Stimulated activated CD4-positive, alpha-beta T cell treated with anti-CD3 and anti-CD28 coated beads, Interleukin-1b, Interleukin-23, amount 100 ng/mL, for 48 hours (primary cell): ENCODE data around the gene ISLR.
"Not testable (repeated sequence)": the region's sequence is repeated elsewhere in the genome, so short reads cannot be mapped to it uniquely, and the experiment has no call there.

Source experiments
- DNase-seq: peaks from one replicate; pipeline ENCODE4 v3.0.0-alpha.2; 2020

ISLR gene

DNA sequence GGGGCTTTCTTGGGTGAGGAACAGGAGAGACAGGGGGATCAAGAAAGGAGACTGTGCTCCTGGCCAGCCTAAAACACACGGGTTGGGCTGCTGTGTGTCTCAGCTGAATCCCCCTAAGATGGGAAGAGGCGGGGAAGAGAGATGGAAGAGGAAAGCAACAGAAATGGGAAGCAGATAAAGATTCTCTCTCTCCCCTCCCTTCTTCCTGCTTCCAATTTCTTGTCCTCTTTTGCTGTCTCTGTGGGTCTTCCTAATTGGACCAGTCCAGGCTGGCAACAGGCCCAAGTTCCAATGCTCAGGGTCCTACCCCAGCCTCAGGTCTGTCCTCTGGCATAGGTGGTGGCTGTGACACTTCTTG lies 36.0 kb upstream of the ISLR start:
- DNase-seq, result no peak

DNA sequence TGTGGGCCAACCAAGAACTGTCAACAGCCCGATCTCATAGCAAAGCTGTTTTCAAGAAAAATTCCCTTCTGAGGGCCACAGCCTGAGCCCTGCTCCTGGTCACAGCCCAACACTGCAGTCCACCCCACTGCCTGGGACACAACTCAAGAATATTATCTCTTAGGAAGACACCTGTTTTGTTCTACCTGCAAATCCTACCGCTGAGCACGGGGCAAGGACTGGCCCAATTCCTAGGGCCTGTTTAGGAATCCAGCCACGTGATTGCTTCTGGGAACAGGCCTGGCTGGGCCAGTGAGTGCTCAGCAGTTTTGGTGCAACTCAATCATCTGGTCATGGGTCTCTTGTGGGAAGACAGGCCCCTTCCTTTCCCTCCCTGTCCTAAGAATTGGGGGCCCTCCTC lies 34.9 kb upstream of the ISLR start:
- DNase-seq, result no peak

- DNase-seq, result no peak
These were observed 31.9 kb upstream of the ISLR start for GRCh38 chr15:74141591-74141990.

DNA sequence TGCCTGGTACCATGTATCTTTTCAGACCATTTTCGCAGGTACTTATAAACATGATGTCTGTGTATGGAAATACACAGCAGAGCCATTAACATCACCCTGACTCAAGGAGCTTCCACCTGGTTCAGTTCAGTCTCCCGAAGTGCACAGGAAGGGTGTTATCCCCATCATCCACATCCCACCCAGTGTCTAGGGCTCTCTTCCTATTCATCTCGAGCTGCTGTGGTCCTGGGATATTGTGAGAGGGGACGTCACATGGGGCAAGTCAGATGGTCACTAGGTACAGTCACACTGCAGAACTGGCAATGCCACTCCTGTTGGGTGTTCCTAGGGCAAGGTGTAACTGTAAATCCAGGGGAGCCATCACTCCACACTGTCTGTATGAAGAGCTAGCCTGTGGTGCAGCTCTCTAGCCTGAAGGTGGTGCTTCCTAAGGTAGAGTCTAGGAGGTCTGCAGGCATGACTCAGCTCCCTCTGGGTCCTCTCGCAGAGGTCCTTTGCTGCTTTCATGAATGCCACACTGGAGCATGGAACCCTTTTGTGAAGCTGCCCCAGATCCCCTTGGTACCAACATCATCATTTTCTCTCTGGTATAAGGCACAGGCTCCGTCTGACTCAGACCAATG lies 29.2 kb upstream of the ISLR start:
- no peak for DNase-seq

DNA sequence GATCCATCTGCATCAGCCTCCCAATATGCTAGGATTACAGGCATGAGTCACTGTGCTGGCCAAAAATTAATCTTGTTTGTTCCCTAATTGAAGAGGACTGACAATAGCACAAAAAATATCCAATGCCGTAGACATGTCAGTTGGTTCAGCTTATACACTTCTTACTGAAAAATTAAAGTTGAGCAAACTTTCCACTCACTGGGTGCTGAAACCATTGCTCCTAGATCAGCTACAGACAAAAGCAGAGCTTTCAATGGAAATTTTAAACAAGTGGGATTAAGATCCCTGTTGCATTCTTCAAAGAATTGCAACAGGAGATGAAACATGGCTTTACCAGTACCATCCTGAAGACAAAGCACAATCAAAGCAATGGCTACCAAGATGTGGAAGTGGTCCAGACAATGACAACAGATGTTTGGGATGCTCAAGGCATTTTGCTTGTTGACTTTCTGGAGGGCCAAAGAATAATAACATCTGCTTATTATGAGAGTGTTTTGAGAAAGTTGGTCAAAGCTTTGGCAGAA lies 27.2 kb upstream of the ISLR start:
- no peak for DNase-seq

GRCh38 chr15:74147051-74147450 lies 26.5 kb upstream of the ISLR start:
- no peak for DNase-seq

GRCh38 chr15:74155766-74156417 lies 17.6 kb upstream of the ISLR start:
- no peak for DNase-seq

DNA sequence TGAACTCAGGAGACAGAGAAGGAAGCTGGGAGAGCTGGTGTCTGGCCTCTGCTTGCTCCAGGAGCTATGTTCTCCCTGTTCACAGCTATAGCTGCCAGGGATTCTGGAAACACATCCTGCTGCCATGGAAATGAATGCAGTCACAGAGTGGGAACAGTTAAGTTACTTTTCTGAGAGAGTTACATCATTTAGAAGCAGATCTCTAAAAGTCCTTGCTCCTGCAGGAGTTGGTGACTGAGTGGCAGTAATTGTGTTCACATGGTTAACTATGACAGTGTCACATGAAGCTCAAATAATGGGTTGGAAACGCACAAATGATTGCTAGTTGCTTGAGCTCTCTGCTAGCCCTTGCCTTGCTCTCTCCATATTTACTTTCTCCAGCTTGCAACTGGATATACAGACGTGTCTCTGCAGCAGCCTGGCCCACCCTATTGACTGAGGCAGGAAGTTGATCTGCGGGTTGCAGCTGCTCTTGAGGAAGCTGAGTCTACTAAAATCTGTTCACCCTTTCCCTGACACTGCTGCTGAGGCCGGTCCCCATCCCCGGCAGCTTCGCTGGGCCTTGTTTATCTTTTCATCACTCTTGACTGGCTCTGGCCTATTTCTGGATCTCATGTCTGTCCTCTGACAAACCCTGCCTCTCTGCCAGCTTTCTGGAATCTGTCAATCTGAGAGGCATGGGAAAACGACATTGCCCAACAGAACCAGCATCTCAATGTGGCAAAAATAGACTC lies 16.7 kb upstream of the ISLR start:
- no peak for DNase-seq

DNA sequence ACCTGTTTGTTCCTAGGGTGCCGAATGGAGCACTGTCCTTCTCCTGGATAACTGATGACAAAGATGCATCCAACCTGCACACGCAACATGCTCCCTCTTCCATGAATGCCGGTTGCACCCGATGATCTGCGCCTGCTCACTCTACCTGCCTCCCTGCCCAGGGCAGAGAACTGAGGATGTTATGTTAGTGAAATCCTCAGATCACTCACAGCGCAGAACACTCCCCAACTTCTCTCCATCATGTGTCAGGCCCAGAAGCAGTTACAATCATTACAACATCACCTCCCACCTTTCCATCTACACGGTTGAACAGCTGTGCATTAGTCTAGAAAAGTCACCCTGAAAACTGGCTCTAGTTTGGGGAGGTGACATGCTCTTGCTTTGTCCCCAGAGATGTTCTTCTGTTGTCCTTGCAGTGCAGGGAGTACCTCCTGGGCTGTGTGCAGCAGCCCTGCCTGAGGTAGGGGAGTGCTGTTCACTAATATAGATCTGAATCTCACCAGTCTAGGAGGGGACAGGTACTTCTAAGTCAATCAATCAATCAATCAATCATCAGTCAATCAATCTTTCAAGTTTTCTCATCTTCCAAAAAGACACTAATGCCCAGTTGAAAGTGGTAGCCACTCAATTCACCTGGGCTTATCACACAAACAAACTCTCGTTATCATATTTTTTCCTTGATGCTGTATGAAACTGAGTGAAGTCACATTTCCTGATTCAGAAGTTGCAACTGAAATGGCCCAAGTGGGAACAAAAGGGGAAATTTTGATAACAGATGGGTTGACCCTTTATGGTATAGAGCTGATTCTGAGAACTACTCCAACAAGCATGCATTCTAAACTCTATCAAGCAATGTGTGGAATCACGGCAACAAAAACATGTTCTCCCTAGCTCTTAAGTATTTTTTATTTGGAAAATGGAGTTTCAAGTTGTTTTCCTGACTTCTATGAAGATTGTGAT lies 15.4 kb upstream of the ISLR start:
- no peak for DNase-seq

DNA sequence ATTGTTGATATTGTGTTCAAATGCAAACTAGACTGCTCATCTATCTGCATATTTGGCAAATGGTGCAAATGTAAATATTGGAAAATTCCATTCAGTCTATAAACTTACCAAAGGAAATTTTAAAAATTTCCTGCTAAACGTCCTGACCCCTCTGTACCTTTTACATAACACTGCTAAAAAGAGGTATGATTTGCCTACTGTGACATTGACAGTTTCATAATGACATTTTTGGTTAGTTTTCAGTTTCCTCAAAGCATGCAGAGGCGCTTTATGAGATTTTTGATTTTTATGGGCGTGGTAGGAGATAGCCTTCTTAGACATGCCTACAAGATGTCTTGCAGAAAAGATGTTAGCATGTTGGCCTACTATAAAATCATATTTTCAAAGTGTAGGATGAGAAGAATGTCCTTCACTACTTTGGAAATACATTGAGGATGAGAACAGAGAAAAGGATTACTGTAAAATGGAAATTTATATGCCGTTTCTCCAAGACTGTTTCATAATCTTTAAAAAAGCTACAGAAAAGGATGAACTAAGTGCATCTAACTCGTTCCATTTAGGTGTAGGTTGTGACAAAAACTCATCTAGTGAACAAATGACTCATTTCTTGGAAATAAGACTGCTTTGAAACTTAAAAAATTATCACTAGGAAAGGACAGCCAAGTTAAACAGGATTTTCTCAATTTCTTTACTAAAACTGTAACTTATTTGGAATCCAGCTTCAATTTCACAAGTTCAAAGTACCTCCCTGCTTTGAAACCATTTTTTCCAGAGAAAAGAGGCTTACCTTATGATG lies 14.5 kb upstream of the ISLR start:
- no peak for DNase-seq

- no peak for DNase-seq
These were observed 13.7 kb upstream of the ISLR start for GRCh38 chr15:74159773-74160172.

GRCh38 chr15:74160390-74160789 lies 13.1 kb upstream of the ISLR start:
- not testable (repeated sequence) for DNase-seq

- DNase-seq, result not testable (repeated sequence)
These were observed 11.3 kb upstream of the ISLR start for GRCh38 chr15:74162195-74162536.

- DNase-seq, result no peak
These were observed 8.0 kb upstream of the ISLR start for GRCh38 chr15:74165461-74165860.

DNA sequence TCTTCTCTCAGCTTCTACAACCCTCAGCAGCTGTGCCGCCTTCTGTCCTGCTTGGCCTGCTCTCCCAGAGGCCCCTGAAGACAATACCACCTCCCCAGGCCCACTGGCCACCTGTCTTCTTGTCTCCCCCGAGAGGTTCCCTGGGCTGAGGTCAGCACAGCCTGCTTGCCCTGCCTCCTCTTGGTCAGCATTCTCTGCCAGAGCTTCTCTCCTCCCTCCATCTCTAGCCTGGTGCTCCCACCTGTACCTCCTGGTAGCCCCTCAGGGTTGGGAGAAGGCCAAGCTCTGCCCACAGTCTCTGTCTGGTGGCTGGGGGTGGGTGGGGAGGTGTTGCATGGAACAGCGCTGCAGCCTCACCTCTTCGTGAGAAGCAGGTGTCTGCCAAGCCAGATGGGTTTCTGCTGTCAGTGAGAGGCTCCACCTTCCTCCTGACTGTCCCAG lies 5.6 kb upstream of the ISLR start:
- DNase-seq, result no peak

DNA sequence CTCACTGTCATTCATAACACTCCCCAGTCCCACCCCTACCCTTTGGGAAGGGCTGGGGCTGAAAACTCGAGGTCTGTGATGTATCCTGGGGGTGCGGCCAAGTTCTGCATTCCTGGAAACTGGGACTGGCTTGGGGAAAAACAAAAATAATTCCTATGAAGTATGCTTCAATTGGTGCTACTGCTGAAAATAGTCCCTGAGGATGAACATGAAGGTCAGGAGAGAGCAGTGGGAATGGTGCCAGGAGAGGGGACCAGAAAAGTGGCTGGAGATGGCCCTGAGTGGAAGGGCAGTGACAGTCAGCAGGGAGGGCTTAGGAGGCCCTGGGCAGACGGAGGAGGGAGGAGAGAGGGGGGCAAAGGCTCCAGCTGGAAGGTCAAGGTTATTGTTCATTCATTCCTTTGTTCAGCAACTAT lies 4.8 kb upstream of the ISLR start:
- no peak for DNase-seq

- DNase-seq, result no peak
These were observed 3.3 kb upstream of the ISLR start for GRCh38 chr15:74170071-74170844.

DNA sequence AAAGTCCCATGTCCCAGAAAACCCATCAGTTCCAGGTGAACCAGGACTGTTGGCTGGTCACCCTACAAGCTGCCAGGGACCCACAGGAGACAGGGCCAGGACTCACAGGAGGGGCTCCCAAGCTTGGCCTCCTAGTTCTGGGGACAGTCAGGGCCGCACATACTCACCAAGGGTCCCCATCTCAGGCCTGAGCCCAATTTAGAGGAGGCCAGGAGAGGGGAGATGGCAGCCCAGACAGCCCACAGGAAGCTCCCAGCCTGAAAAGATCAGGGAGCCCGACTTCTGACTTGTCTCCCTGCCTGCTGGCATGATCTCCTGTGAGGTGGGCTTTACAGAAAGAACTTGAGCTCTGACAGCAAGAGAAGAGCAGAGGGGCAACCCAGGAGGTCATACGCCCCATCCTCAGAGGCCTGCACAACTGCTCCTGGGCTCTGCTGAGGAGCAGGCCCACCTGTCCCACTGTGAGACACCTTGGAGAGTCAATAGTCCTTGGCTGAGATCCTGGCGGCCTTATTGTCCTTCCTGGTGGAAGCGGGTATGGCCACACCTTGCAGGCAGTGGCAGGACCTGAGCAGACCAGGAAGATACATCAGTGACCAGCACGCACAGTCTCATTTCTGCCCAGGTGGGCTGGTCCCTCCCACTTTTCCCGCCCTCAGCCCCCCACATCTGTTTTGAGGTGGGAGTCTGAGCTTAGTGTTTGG lies 2.5 kb upstream of the ISLR start:
- no peak for DNase-seq

- no peak for DNase-seq
These were observed 1.5 kb upstream of the ISLR start for GRCh38 chr15:74171965-74172541.

- DNase-seq, result no peak
These were observed 670 bp upstream of the ISLR start for GRCh38 chr15:74172701-74173379.
